Lung (tissue), 12 donors: ENCODE measurements around the gene PCDHA4. TPM values are rescaled to one million over a fixed set of nuclear protein-coding genes. Genes with fewer than 3 reads are reported as not detected.
"Not testable (repeated sequence)": the region's sequence is repeated elsewhere in the genome, so short reads cannot be mapped to it uniquely, and the experiment has no call there.

Experiments used
- ATAC-seq: fragments of 200-7000 bp; cut with Tn5 transposase; one replicate; pipeline ENCODE4 v1.9.1; 2020; ENCODE audit warnings: moderate number of reproducible peaks; ENCODE audit not compliant: insufficient read depth, low FRiP score
- DNase-seq, 3 donors: peaks; one replicate each; pipeline ENCODE4 v3.0.0-alpha.2; 2013 to 2017
- H3K27ac ChIP-seq, 2 donors: one replicate each; pipeline ENCODE4 v1.5.1; 2013; ENCODE audit warnings: mild to moderate bottlenecking in 2 of 2, moderate library complexity in 2 of 2, control low read depth in 1 of 2, inconsistent platforms in 1 of 2, low read depth in 1 of 2, low read length in 1 of 2
- H3K27me3 ChIP-seq, 3 donors: one replicate each; pipeline ENCODE4 v1.5.1; 2013; ENCODE audit warnings: low read length in 2 of 3; ENCODE audit not compliant: control insufficient read depth in 3 of 3, insufficient read depth in 3 of 3
- H3K36me3 ChIP-seq, 4 donors: one replicate each; pipeline ENCODE4 v1.5.1; 2013; ENCODE audit warnings: low read length in 4 of 4, mild to moderate bottlenecking in 1 of 4, moderate library complexity in 1 of 4; ENCODE audit not compliant: control insufficient read depth in 4 of 4, insufficient read depth in 4 of 4
- H3K4me1 ChIP-seq, 5 donors: one replicate each; pipeline ENCODE4 v1.5.1; 2013; ENCODE audit warnings: low read length in 5 of 5, mild to moderate bottlenecking in 2 of 5, moderate library complexity in 1 of 5; ENCODE audit not compliant: control insufficient read depth in 5 of 5, insufficient read depth in 5 of 5
- H3K4me3 ChIP-seq: one replicate; pipeline ENCODE4 v1.5.1; 2013; ENCODE audit warnings: mild to moderate bottlenecking, control low read depth, moderate library complexity
- H3K9ac ChIP-seq, 2 donors: one replicate each; pipeline ENCODE4 v1.5.1; 2013; ENCODE audit warnings: low read length in 2 of 2, control low read depth in 1 of 2; ENCODE audit not compliant: insufficient read depth in 1 of 2
- H3K9me3 ChIP-seq, 4 donors: one replicate each; pipeline ENCODE4 v1.5.1; 2013; ENCODE audit warnings: low read length in 3 of 4, mild to moderate bottlenecking in 1 of 4, moderate library complexity in 1 of 4; ENCODE audit not compliant: control insufficient read depth in 4 of 4, insufficient read depth in 3 of 4
- WGBS, 2 donors: extraction: QIAGEN DNeasy Blood & Tissue Kit; methylation state at CpG; one replicate each; pipeline ENCODE4 v1.1.7; 2013; 5-methylcytosine and 5-hydroxymethylcytosine counted together
- polyA plus RNA-seq, 2 donors: library from polyadenylated mRNA; stranded (reverse); fragments of 200-250 nt; gene quantifications; one replicate each; pipeline ENCODE4 v1.2.1, GENCODE V29; 2013
- total RNA-seq, 2 donors: library from RNA; depleted of rRNA in 1 of 2; stranded (reverse); fragments of >200 nt in 1 of 2; gene quantifications; one replicate each; pipeline ENCODE4 v1.2.1, GENCODE V29; 2014 to 2021
- TF ChIP-seq, protein P1 (sequence below): IDR thresholded peaks from 2 replicates; pipeline ENCODE4 v1.5.1; 2012; ENCODE audit warnings: mild to moderate bottlenecking; ENCODE audit errors: control extremely low read depth, extremely low read depth
- donor health status: control.
- donor health status: control.
- donor health status: Bipolar disorder and iron deficiency.
- donor health status: healthy.
- donor health status: DM: yes; HTN: yes; CAD: no.

PCDHA4 gene
- total and polyA plus RNA-seq, 4 donors = 0.26 to 2.9 (median 1.0) TPM

DNA sequence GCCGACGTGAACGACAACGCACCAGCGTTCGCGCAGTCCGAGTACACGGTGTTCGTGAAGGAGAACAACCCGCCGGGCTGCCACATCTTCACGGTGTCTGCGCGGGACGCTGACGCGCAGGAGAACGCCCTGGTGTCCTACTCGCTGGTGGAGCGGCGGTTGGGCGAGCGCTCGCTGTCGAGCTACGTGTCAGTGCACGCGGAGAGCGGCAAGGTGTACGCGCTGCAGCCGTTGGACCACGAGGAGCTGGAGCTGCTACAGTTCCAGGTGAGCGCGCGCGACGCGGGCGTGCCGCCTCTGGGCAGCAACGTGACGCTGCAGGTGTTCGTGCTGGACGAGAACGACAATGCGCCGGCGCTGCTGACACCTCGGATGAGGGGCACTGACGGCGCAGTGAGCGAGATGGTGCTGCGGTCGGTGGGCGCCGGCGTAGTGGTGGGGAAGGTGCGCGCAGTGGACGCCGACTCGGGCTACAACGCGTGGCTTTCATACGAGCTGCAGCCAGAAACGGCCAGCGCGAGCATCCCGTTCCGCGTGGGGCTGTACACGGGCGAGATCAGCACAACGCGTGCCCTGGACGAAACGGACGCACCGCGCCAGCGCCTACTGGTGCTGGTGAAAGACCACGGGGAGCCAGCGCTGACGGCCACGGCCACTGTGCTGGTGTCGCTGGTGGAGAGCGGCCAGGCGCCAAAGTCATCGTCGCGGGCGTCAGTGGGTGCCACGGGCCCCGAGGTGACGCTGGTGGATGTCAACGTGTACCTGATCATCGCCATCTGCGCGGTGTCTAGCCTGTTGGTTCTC is 43.2 kb downstream of the PCDHA4 start:
- H3K27me3 ChIP-seq, H3K4me3 ChIP-seq, H3K9me3 ChIP-seq, H3K9ac ChIP-seq, ATAC-seq, H3K36me3 ChIP-seq, H3K27ac ChIP-seq, H3K4me1 ChIP-seq, DNase-seq: not testable (repeated sequence)
- WGBS, 2 donors = 49% methylated on average over 59 of the region's 101 CpGs; no CpG with 5 or more reads in 1 of the 2 donors

DNA sequence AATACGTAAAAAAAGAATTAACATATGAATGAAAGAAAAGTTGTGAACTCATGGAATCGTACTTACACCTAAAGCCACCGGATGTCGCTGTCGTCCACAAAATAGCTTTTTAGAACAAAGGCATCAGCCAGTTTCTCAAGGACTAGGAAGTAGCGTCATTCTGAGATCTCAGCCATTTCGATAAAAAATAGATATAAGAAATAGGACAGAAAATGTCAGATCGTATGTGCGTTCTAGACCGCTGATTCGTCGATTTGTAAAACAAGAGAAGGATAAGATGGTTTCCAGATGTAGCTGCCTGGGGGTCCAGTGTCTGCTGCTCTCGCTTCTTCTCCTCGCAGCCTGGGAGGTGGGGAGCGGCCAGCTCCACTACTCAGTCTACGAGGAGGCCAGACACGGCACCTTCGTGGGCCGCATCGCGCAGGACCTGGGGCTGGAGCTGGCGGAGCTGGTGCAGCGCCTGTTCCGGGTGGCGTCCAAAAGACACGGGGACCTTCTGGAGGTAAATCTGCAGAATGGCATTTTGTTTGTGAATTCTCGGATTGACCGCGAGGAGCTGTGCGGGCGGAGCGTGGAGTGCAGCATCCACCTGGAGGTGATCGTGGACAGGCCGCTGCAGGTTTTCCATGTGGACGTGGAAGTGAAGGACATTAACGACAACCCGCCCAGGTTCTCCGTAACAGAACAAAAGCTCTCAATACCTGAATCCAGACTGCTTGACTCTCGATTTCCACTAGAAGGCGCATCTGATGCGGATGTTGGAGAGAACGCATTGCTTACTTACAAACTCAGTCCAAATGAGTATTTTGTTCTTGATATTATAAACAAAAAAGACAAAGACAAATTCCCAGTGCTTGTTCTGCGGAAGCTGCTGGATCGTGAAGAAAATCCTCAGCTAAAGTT is 49.2 kb downstream of the PCDHA4 start, which contains the start of gene PCDHA10:
Gene PCDHA10 (plus strand): TSS at position 126 of the 903 bp plus-strand sequence. CDS start 152 bp downstream, at position 278.
- Histone ChIP-seq H3K9me3 (peaks cover 0 to 6% (median 0%) of the 10 kb centered on the region in 4 donors), H3K27ac (no peak within 1 kb of the TSS), H3K36me3 (no peaks in the 10 kb centered on the region), H3K4me1 (no peaks in the 10 kb centered on the region), H3K9ac (no peak within 1 kb of the TSS), H3K4me3 (no peak within 1 kb of the TSS), H3K27me3 (no peaks in the 10 kb centered on the region)
- TF ChIP-seq, protein P1, sequence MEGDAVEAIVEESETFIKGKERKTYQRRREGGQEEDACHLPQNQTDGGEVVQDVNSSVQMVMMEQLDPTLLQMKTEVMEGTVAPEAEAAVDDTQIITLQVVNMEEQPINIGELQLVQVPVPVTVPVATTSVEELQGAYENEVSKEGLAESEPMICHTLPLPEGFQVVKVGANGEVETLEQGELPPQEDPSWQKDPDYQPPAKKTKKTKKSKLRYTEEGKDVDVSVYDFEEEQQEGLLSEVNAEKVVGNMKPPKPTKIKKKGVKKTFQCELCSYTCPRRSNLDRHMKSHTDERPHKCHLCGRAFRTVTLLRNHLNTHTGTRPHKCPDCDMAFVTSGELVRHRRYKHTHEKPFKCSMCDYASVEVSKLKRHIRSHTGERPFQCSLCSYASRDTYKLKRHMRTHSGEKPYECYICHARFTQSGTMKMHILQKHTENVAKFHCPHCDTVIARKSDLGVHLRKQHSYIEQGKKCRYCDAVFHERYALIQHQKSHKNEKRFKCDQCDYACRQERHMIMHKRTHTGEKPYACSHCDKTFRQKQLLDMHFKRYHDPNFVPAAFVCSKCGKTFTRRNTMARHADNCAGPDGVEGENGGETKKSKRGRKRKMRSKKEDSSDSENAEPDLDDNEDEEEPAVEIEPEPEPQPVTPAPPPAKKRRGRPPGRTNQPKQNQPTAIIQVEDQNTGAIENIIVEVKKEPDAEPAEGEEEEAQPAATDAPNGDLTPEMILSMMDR = no peak
- 27% methylated on average over 37 of the region's 44 CpGs; no CpG with 5 or more reads in 1 of the 2 donors for WGBS, 2 donors
- DNase-seq (peak in 2 of 3 donors; percentile 20 to 24), ATAC-seq (no peak)

DNA sequence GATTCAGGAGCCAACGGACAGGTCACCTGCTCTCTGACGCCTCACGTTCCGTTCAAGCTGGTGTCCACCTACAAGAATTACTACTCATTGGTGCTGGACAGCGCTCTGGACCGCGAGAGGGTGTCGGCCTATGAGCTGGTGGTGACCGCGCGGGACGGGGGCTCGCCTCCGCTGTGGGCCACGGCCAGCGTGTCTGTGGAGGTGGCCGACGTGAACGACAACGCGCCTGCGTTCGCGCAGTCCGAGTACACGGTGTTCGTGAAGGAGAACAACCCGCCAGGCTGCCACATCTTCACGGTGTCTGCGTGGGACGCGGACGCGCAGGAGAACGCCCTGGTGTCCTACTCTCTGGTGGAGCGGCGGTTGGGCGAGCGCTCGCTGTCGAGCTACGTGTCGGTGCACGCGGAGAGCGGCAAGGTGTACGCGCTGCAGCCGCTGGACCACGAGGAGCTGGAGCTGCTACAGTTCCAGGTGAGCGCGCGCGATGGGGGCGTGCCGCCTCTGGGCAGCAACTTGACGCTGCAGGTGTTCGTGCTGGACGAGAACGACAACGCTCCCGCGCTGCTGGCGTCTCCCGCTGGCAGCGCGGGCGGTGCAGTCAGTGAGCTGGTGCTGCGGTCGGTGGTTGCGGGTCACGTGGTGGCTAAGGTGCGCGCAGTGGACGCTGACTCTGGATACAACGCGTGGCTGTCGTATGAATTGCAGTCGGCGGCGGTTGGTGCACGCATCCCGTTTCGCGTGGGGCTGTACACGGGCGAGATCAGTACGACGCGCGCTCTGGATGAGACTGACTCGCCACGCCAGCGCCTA is 50.5 kb downstream of the PCDHA4 start:
- TF ChIP-seq, protein P1 = no peak
- no peak for ATAC-seq
- H3K9ac ChIP-seq = no peak overlapping the region
- WGBS, 2 donors = 58% methylated on average over 68 of the region's 94 CpGs; no CpG with 5 or more reads in 1 of the 2 donors
- H3K9me3 ChIP-seq = peaks cover 0 to 9% (median 4%) of the 10 kb centered on the region in 4 donors
- no peaks in the 10 kb centered on the region for H3K27me3 ChIP-seq
- no peaks in the 10 kb centered on the region for H3K4me1 ChIP-seq
- no peak overlapping the region for H3K4me3 ChIP-seq
- H3K36me3 ChIP-seq = no peaks in the 10 kb centered on the region
- no peak for DNase-seq
- no peak overlapping the region for H3K27ac ChIP-seq
